ENCODE measurements around the gene SLC1A1. TPM values are rescaled to one million over a fixed set of nuclear protein-coding genes. Genes with fewer than 3 reads are reported as not detected.

The SLC1A1 gene
- total RNA-seq, 1 experiment from 2014 or later, result 0.05 TPM

- CTCF ChIA-PET, result no interaction called here
- no TSS peak for BruUV-seq (replicated peaks)
Measured at GRCh38 chr9:4592295-4592694, 102.0 kb downstream of the SLC1A1 start.

GRCh38 chr9:4592886-4593285, 102.6 kb downstream of the SLC1A1 start:
- no peak for TF ChIP-seq POLR2AphosphoS5 (IDR thresholded peaks at IDR 0.05; ENCODE audit: low read depth, low read length)
- no peak for TF ChIP-seq REST (IDR thresholded peaks at IDR 0.05; ENCODE audit: insufficient read depth in 1 of 2, low read depth in 2 of 2, low read length in 1 of 2)
- no peak for TF ChIP-seq TCF7L2 (IDR thresholded peaks at IDR 0.05; ENCODE audit: low read depth, low read length)
- no peak for TF ChIP-seq SIN3A (IDR thresholded peaks at IDR 0.05; ENCODE audit: borderline replicate concordance, insufficient read depth, low read depth, low read length)
- TF ChIP-seq CTCF (IDR thresholded peaks at IDR 0.05), result no peak
- Histone ChIP-seq H3K4me3 (ENCODE audit: low read depth in 2 of 2, low read length in 2 of 2) (no peak overlapping the region), H3K27ac (ENCODE audit: low read length) (no peak overlapping the region), H3K36me3 (ENCODE audit: control insufficient read depth, insufficient read depth, low read length) (no peaks in the 10 kb centered on the region), H3K27me3 (ENCODE audit: control insufficient read depth, insufficient read depth, low read length) (no peaks in the 10 kb centered on the region), H3K4me1 (ENCODE audit: control insufficient read depth, insufficient read depth, low read length) (no peaks in the 10 kb centered on the region), H3K9me3 (ENCODE audit: control insufficient read depth, insufficient read depth, low read depth, low read length) (no peaks in the 10 kb centered on the region)
- ATAC-seq (no peak), DNase-seq (ENCODE audit: low read depth, low spot score) (no peak)
- BruUV-seq (replicated peaks), result no TSS peak
- in situ Hi-C loops (cut with HindIII; ENCODE audit: low pct_unique_long_range_greater_than_20kb, low sequenced_read_pairs) (no loop called here), intact Hi-C loops (cut with micrococcal nuclease; ENCODE audit: unreplicated experiment) (no loop called here)
- ChIA-PET CTCF (no interaction called here), POLR2A (no interaction called here)

More at GRCh38 chr9:4592295-4592694, 102.0 kb downstream of the SLC1A1 start:
- intact Hi-C loops (cut with micrococcal nuclease; ENCODE audit: unreplicated experiment), result no loop called here
- TF ChIP-seq TCF7L2 (IDR thresholded peaks at IDR 0.05; ENCODE audit: low read depth, low read length) (no peak), CTCF (IDR thresholded peaks at IDR 0.05) (no peak), REST (IDR thresholded peaks at IDR 0.05; ENCODE audit: insufficient read depth in 1 of 2, low read depth in 2 of 2, low read length in 1 of 2) (no peak), POLR2AphosphoS5 (IDR thresholded peaks at IDR 0.05; ENCODE audit: low read depth, low read length) (no peak), SIN3A (IDR thresholded peaks at IDR 0.05; ENCODE audit: borderline replicate concordance, insufficient read depth, low read depth, low read length) (no peak)
- Histone ChIP-seq H3K27ac (ENCODE audit: low read length) (no peak overlapping the region), H3K27me3 (ENCODE audit: control insufficient read depth, insufficient read depth, low read length) (no peaks in the 10 kb centered on the region), H3K36me3 (ENCODE audit: control insufficient read depth, insufficient read depth, low read length) (no peaks in the 10 kb centered on the region), H3K9me3 (ENCODE audit: control insufficient read depth, insufficient read depth, low read depth, low read length) (no peaks in the 10 kb centered on the region), H3K4me1 (ENCODE audit: control insufficient read depth, insufficient read depth, low read length) (no peaks in the 10 kb centered on the region), H3K4me3 (ENCODE audit: low read depth in 2 of 2, low read length in 2 of 2) (no peak overlapping the region)
- no peak for DNase-seq (ENCODE audit: low read depth, low spot score)
- POLR2A ChIA-PET, result no interaction called here
- no peak for ATAC-seq
- in situ Hi-C loops (cut with HindIII; ENCODE audit: low pct_unique_long_range_greater_than_20kb, low sequenced_read_pairs), result no loop called here

All from Panc1 (cell line).